Jurkat, Clone E6-1 (cell line): Measurements from ENCODE around the gene MBD2.
"Not testable (repeated sequence)": the region's sequence is repeated elsewhere in the genome, so short reads cannot be mapped to it uniquely, and the experiment has no call there.

ENCODE experiments used
- DNase-seq: peaks from one replicate; pipeline ENCODE4 v3.0.0-alpha.2; 2011; ENCODE audit warnings: low read depth, low spot score
- H3K4me3 ChIP-seq: 2 replicates; pipeline ENCODE4 v1.5.1; 2011; ENCODE audit warnings: mild to moderate bottlenecking, low read length, control low read depth, moderate library complexity

MBD2 gene

GRCh38 chr18:54125429-54125828 is 99.0 kb downstream of the MBD2 start:
- no peak for DNase-seq
- H3K4me3 ChIP-seq = no peak overlapping the region

GRCh38 chr18:54123720-54124440 is 100.6 kb downstream of the MBD2 start:
- DNase-seq, H3K4me3 ChIP-seq: not testable (repeated sequence)

GRCh38 chr18:54119524-54120019 is 104.9 kb downstream of the MBD2 start:
- H3K4me3 ChIP-seq = peak overlapping the region; percentile 49

GRCh38 chr18:54117853-54118773 is 106.4 kb downstream of the MBD2 start:
- DNase-seq = no peak
- no peak overlapping the region for H3K4me3 ChIP-seq

More at GRCh38 chr18:54119524-54120019, 104.9 kb downstream of the MBD2 start:
- peak; percentile 76 for DNase-seq

- H3K4me3 ChIP-seq = no peak overlapping the region
- DNase-seq = no peak
These were observed 107.8 kb downstream of the MBD2 start for GRCh38 chr18:54116541-54117257.

- no peak overlapping the region for H3K4me3 ChIP-seq
- DNase-seq = no peak
These were observed 112.1 kb downstream of the MBD2 start for GRCh38 chr18:54112356-54112755.

GRCh38 chr18:54109131-54109683 is 115.3 kb downstream of the MBD2 start:
- H3K4me3 ChIP-seq = no peak overlapping the region

GRCh38 chr18:54102123-54102522 is 122.3 kb downstream of the MBD2 start:
- H3K4me3 ChIP-seq = no peak overlapping the region
- DNase-seq = no peak

More at GRCh38 chr18:54109131-54109683, 115.3 kb downstream of the MBD2 start:
- DNase-seq = no peak
